IPS-20b (cell line): Measurements from ENCODE around the gene PRSS35.
A peak's percentile ranks its signal among the peaks of the same experiment; 100 is the strongest.
"Not testable (repeated sequence)": the region's sequence is repeated elsewhere in the genome, so short reads cannot be mapped to it uniquely, and the experiment has no call there.

ENCODE experiments used
- H3K27ac ChIP-seq: one replicate; pipeline ENCODE4 v1.5.1; 2013; ENCODE audit warnings: low read length
- H3K27me3 ChIP-seq: 2 replicates; pipeline ENCODE4 v1.6.1; 2013; ENCODE audit warnings: mild to moderate bottlenecking, low read length, inconsistent platforms; ENCODE audit not compliant: insufficient read depth
- H3K36me3 ChIP-seq: 2 replicates; pipeline ENCODE4 v1.6.1; 2013; ENCODE audit warnings: low read depth, mild to moderate bottlenecking, inconsistent platforms, low read length, moderate library complexity; ENCODE audit not compliant: insufficient read depth
- H3K4me1 ChIP-seq: 2 replicates; pipeline ENCODE4 v1.6.1; 2013; ENCODE audit warnings: mild to moderate bottlenecking, control low read depth, inconsistent platforms, low read length, moderate library complexity; ENCODE audit not compliant: insufficient read depth
- H3K4me3 ChIP-seq: 2 replicates; pipeline ENCODE4 v1.5.1; 2013; ENCODE audit warnings: mild to moderate bottlenecking, low read length, inconsistent platforms
- H3K9ac ChIP-seq: 2 replicates; pipeline ENCODE4 v1.6.1; 2013; ENCODE audit warnings: low read depth, mild to moderate bottlenecking, inconsistent platforms, low read length, moderate library complexity
- H3K9me3 ChIP-seq: 2 replicates; pipeline ENCODE4 v1.6.1; 2013; ENCODE audit warnings: mild to moderate bottlenecking, low read depth, low read length, inconsistent platforms; ENCODE audit not compliant: insufficient read depth

The PRSS35 gene

DNA sequence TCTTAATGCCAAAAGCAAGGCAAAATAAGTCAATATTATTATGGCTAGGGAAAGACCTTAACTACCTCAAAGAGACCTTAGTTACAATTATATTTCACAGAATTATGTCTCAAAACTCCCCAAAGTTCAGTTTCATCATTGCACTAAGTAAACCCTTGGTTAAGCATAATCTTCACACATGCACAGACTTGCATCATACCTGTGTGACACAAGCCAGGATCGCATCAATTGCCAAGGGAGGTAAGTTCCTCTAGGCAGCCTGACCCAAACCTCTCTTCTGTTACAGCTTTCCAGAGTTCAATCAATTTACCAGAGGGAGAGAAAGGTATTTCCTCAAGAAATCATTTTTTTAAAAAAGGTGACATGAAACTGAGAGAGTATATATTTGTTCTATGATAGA, 31.9 kb upstream of the PRSS35 start:
- no peaks in the 10 kb centered on the region for H3K27me3 ChIP-seq
- no peak overlapping the region for H3K27ac ChIP-seq
- H3K36me3 ChIP-seq: no peaks in the 10 kb centered on the region
- no peak overlapping the region for H3K4me3 ChIP-seq
- H3K9me3 ChIP-seq: no peaks in the 10 kb centered on the region
- H3K9ac ChIP-seq: no peak overlapping the region
- H3K4me1 ChIP-seq: no peaks in the 10 kb centered on the region

DNA sequence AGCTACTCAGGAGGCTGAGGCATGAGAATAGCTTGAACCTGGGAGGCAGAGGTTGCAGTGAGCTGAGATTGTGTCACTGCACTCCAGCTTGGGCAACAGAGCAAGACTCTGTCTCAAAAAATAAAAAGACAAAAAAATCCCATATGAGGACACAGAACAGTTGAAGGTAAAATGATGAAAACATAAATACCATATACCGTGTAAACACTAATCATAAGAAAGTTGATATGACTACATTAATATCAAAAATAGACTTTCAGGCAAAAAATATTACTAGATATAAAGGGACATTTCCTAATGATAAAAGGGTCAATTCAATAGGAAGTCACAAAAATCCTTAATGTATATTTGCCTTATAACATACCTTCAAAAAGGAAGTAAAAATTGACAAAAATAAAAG, 30.4 kb upstream of the PRSS35 start:
- not testable (repeated sequence) for H3K27ac ChIP-seq, H3K9me3 ChIP-seq, H3K36me3 ChIP-seq, H3K4me1 ChIP-seq, H3K27me3 ChIP-seq, H3K9ac ChIP-seq, H3K4me3 ChIP-seq

DNA sequence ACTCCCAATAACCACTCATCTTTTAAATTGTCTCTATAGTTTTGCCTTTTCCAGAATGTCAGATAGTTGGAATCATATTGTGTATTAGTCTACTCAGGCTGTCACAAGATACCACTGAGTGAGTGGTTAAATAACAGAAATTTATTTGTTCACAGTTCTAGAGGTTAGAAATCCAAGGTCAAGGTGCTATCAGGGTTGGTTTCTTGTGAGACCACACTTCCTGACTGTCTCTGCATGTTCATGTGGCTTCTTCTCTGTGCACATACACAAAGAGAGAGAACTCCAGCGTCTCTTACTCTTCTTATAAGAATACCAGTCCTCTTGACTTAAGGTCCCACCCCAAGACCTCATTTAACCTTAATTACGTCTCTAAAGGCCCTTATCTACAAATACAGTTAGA, 23.9 kb upstream of the PRSS35 start:
- no peak overlapping the region for H3K27ac ChIP-seq
- H3K4me1 ChIP-seq: no peaks in the 10 kb centered on the region
- H3K27me3 ChIP-seq: no peaks in the 10 kb centered on the region
- no peak overlapping the region for H3K9ac ChIP-seq
- no peaks in the 10 kb centered on the region for H3K36me3 ChIP-seq
- H3K9me3 ChIP-seq: no peaks in the 10 kb centered on the region
- no peak overlapping the region for H3K4me3 ChIP-seq

DNA sequence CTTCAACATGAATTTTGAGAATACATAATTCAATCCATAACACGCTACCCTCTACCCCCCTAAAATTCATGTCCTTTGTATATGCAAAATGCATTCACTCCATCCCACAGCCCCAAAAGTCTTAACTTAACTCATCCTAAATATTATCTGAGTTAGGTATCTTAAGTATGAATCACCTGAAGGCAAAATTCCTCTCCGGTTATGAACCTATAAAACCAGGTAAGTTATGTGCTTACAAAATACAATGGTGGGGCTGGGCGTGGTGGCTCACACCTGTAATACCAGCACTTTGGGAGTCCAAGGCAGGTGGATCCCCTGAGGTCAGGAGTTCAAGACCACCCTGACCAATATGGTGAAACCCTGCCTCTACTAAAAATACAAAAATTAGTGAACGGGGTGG, 23.5 kb upstream of the PRSS35 start:
- Histone ChIP-seq H3K27me3 (no peaks in the 10 kb centered on the region), H3K9ac (no peak overlapping the region), H3K36me3 (no peaks in the 10 kb centered on the region), H3K27ac (no peak overlapping the region), H3K9me3 (no peaks in the 10 kb centered on the region), H3K4me3 (no peak overlapping the region), H3K4me1 (no peaks in the 10 kb centered on the region)

DNA sequence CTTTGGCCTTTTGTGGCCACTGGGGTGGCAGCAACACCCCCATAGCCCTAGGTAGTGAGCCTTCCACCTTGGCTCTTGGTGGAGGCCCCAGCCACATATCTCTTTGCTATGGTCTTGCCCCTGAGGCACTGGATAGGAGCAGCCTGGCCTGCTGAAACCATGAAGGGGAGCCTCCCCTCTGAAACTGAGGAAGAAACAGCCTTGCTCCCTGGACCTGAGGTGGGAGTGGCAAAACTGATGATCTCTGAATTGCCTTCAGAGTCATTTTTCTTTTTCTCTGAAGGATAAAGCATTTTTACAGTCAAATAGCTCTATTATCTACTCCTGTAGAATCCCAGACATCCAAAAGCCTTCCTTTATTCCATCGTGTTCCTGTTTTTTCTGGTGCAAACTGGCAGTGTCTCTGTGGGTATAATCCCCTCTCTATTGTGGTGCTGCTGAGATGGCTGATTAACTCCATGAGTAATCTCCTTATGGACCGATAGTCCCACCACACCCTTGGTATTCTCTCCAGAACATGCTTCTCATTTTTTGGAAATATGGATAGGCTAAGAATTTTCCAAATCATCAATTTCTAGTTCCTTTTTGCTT, 22.0 kb upstream of the PRSS35 start:
- Histone ChIP-seq H3K9me3 (no peaks in the 10 kb centered on the region), H3K36me3 (no peaks in the 10 kb centered on the region), H3K4me3 (no peak overlapping the region), H3K27ac (no peak overlapping the region), H3K4me1 (no peaks in the 10 kb centered on the region), H3K27me3 (no peaks in the 10 kb centered on the region), H3K9ac (no peak overlapping the region)

DNA sequence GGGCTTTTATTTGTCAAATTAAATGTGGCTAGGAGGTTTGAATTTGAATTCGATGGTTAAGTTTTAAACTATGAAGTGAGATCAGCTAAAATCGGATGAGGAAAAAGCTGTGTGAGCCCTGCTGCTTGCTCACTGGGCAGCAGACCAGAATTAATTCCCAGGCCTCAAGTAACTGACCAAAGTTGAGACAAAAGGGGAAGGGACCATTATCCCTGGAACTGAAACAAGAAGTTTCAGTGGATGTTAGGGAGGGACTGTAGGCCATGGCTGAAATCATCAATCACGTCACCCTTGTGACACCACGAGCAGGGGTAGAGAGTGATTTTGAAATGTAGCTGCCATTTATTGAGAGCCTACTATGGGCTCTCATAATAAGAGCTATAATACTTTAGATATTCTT, 7.0 kb upstream of the PRSS35 start:
- Histone ChIP-seq H3K4me1 (no peaks in the 10 kb centered on the region), H3K27ac (no peak overlapping the region), H3K9ac (no peak overlapping the region), H3K27me3 (no peaks in the 10 kb centered on the region), H3K36me3 (no peaks in the 10 kb centered on the region), H3K9me3 (no peaks in the 10 kb centered on the region), H3K4me3 (no peak overlapping the region)

DNA sequence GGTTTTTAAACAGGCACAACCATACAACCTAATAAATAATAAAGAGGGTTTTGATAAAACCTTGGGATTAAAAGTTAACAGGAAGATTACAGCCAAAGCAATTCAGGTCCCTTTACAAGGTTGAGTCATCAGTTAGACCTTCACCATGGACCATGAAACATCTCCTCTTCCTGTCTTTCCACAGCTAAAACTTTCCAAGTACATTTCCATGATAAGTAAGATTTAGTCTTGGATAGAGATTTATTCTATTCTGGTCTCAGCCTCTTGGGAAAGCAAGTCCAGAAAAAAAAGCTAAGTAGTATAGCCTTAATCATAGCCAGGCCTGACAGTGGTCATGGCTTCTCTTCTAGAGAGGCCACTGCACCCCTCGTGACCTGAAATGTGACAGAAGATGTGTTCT, 2.9 kb upstream of the PRSS35 start:
- Histone ChIP-seq H3K36me3 (no peaks in the 10 kb centered on the region), H3K4me1 (peaks cover 5% of the 10 kb centered on the region; the same call in 1 of the 2 replicates), H3K4me3 (no peak overlapping the region), H3K9ac (no peak overlapping the region), H3K27ac (no peak overlapping the region), H3K9me3 (no peaks in the 10 kb centered on the region), H3K27me3 (peaks cover 14% of the 10 kb centered on the region; the same call in 1 of the 2 replicates)

DNA sequence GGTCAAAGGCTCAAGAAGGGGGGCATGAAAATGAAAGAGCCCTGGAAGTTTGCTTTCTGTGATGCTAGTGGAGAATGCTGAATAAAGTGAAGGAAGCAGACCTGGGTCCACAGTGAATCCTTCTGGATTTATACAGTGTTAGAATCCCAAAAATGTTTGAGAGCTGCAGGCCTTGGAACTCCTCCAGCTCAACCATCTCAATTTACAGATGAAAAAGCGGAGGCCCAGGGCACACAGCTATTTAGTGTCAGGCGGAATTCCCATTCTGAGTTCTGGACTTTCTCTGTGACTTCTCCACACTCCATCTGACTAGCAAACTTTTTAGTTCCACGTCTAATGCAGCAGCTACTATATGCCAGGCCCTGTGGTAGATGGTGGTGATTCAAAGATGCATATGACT, 1.5 kb upstream of the PRSS35 start:
- Histone ChIP-seq H3K9ac (no peak overlapping the region), H3K27ac (no peak overlapping the region)

DNA sequence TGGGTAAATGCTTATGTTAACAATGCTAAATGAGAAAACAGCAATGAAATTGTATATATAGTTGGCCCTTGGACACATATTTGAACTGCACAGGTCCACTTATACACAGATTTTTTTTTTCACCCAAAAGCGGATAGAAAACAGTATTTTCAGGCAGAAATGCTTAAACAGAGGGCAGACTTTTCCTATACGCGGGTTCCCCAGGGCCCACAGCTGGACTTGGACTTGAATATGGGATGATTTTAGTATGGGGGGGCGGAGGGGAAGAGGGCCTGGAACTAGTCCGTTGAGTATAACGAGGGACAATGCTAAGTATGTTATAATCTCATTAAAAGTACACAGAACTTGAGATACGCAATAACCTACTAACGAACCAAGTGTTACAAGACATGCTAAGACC, 1.1 kb upstream of the PRSS35 start:
- Histone ChIP-seq H3K9me3 (no peaks in the 10 kb centered on the region), H3K27ac (no peak overlapping the region), H3K27me3 (peaks cover 14% of the 10 kb centered on the region; the same call in 1 of the 2 replicates), H3K4me3 (peak overlapping the region; percentile 99), H3K9ac (no peak overlapping the region), H3K36me3 (no peaks in the 10 kb centered on the region), H3K4me1 (peaks cover 5% of the 10 kb centered on the region; the same call in 1 of the 2 replicates)

More for the DNA sequence above, 1.5 kb upstream of the PRSS35 start:
- Histone ChIP-seq H3K27me3 (peaks cover 14% of the 10 kb centered on the region; the same call in 1 of the 2 replicates), H3K4me3 (no peak overlapping the region), H3K4me1 (peaks cover 5% of the 10 kb centered on the region; the same call in 1 of the 2 replicates), H3K9me3 (no peaks in the 10 kb centered on the region), H3K36me3 (no peaks in the 10 kb centered on the region)

DNA sequence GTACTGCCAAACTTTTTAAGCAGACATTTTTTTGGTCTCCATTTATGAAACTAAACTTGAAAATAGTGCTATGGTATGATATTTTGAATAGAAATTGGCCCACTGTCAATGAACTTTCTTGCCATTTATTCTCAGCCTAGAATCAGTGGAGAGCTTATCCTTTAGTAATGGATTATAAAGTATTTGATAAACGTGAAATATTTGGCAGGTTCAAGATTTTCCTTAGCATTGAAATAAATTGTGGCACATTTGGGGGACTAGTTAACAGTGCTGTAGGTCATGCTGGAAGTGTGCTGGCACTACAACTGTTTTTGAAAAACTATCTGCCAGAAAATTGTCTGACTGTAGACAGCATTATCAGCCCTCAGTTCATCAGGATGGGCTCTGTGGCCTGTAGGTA, 2.1 kb downstream of the PRSS35 start:
- Histone ChIP-seq H3K27me3 (peaks cover 14% of the 10 kb centered on the region; the same call in 1 of the 2 replicates), H3K9me3 (no peaks in the 10 kb centered on the region), H3K4me1 (peaks cover 10% of the 10 kb centered on the region; the same call in 1 of the 2 replicates), H3K9ac (no peak overlapping the region), H3K36me3 (no peaks in the 10 kb centered on the region), H3K27ac (no peak overlapping the region), H3K4me3 (no peak overlapping the region)

DNA sequence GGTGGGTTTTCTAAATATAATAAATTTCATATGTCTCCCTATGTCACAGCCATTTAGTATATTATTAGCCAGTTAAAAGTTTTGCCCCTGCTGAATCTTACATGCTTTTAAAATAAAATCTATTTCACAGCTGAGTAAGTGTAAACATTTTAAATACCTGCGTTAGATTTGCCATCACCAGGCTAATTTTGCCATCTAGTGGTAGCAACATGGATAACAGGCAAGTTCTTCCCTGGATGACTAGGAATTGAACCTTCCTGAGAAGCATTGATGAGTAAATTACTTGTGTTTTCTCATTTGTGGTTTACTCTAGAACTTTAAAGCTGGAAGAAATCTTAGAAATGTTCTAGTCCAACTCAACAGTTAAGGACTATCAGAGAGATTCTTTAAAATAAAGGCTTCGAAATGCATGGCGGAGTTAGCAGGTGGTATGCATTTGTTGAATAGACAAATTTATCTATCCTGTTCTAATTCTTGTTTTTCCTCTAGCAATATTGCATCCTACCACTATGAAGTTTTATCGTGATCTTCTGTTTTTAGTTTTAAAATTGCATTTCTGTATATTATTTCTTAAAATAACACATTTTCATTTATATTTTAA, 2.6 kb downstream of the PRSS35 start:
- H3K9me3 ChIP-seq: no peaks in the 10 kb centered on the region
- no peak overlapping the region for H3K27ac ChIP-seq
- peaks cover 14% of the 10 kb centered on the region; the same call in 1 of the 2 replicates for H3K27me3 ChIP-seq
- H3K4me1 ChIP-seq: peaks cover 10% of the 10 kb centered on the region; the same call in 1 of the 2 replicates
- H3K9ac ChIP-seq: no peak overlapping the region
- no peak overlapping the region for H3K4me3 ChIP-seq
- no peaks in the 10 kb centered on the region for H3K36me3 ChIP-seq

DNA sequence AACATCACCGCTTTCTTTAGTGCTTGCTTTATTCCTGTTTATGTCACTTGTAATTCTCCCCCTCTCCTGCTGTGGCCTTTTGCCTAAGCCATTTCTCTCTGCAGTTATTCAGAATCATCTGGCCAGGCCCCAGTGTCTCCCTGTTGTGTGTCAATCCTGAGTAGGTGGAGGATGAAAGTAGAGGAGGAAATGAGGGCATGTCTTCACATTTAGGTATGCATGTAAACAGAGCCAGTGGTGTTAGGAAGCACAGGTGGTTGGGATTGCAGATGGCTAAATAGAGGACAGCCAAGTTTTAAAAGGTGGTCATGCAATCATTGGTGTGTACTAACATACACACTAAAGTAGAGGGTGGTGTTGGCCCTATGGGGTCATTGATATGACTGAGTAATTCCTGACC, 5.2 kb downstream of the PRSS35 start:
- no peaks in the 10 kb centered on the region for H3K36me3 ChIP-seq
- peaks cover 10% of the 10 kb centered on the region; the same call in 1 of the 2 replicates for H3K4me1 ChIP-seq
- H3K4me3 ChIP-seq: no peak overlapping the region
- no peaks in the 10 kb centered on the region for H3K9me3 ChIP-seq
- peaks cover 14% of the 10 kb centered on the region; the same call in 1 of the 2 replicates for H3K27me3 ChIP-seq
- H3K9ac ChIP-seq: no peak overlapping the region
- no peak overlapping the region for H3K27ac ChIP-seq
